ENCODE data around the gene AK9.

DNA sequence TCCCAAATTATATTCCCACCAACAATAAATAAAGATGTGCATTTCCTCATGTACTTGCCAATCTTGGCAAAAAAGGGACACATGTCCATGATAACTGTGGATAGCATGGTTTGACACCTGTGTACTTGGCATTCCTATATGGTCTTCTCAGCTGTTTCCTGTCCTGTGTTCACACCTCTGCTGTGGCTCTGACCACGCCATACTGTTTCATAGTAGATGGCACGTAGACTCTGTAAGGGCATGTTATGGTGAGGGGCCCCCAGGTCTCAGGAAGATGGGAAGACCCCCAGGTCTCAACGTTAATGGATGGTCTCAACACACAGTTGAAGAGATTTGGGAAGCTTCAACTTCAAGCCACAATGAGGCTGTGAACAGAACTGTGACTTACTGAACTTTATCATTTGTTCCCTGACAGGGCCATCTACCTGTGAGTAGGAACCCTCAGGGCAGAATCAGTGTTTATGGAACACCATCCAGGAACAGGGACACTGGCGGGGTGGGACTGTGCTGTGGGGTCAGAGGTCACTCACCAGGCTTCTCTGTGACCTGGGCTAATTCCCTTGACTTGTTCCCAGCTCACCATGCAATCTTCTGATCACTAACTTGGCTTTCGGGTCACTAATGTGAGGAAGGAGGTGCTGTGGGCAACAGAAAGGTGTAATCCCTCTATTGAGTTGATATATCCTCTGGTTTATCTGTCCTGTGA, 219.7 kb downstream of the AK9 start:
- no peak for TF ChIP-seq ELF4 (IDR thresholded peaks at IDR 0.05)
- no peak for TF ChIP-seq FOXM1 (IDR thresholded peaks at IDR 0.05; ENCODE audit: borderline replicate concordance)
- TF ChIP-seq BHLHE40 (IDR thresholded peaks at IDR 0.05; ENCODE audit: borderline replicate concordance), result no peak
